ENCODE measurements around the gene NEDD1. TPM values are rescaled to one million over a fixed set of nuclear protein-coding genes. Genes with fewer than 3 reads are reported as not detected.

Gene NEDD1
- total RNA-seq, 1 experiment from 2014 or later: 17.2 TPM

GRCh38 chr12:96919510-96920210, 12.6 kb downstream of the NEDD1 start:
- H2BK12ac ChIP-seq (ENCODE audit: insufficient read length, low read depth, low read length): no peak overlapping the region
- no peak overlapping the region for H3T11ph ChIP-seq (ENCODE audit: low read length)
- H3K79me1 ChIP-seq (ENCODE audit: insufficient read depth, low read depth, low read length, poor library complexity, severe bottlenecking): no peaks in the 10 kb centered on the region
- no peak overlapping the region for H3K9ac ChIP-seq (ENCODE audit: extremely low read depth, insufficient read length, low read length)
- H4K8ac ChIP-seq (replicated peaks; ENCODE audit: insufficient read length, low read depth, low read length): no peak overlapping the region
- H3K36me3 Mint-ChIP-seq (ENCODE audit: insufficient read depth in 1 of 3, low read depth in 3 of 3): peaks cover 13 to 29% (median 14%) of the 10 kb centered on the region in 3 experiments
- no peak overlapping the region for H2BK15ac ChIP-seq (ENCODE audit: low read depth, low read length)
- H3K9me3 ChIP-seq (ENCODE audit: control insufficient read depth, low read depth, low read length): no peaks in the 10 kb centered on the region
- no peak for DNase-seq
- H2BK5ac ChIP-seq (ENCODE audit: insufficient read length, low read length): no peak overlapping the region
- H4K20me1 ChIP-seq (ENCODE audit: control insufficient read depth, insufficient read depth, insufficient read length): no peaks in the 10 kb centered on the region
- H4K5ac ChIP-seq (ENCODE audit: insufficient read length, low read depth, low read length): no peak overlapping the region
- H3K14ac ChIP-seq (ENCODE audit: insufficient read depth, low read length): no peak overlapping the region
- no peaks in the 10 kb centered on the region for H3K4me1 ChIP-seq (ENCODE audit: insufficient read depth, low read length)
- peaks cover 10 to 12% of the 10 kb centered on the region in 2 experiments for H3K4me1 Mint-ChIP-seq
- H3K27ac Mint-ChIP-seq: peak overlapping the region in 2 of 3 experiments; percentile 20 to 53; a peak in 5 of 7 replicates
- no peak overlapping the region for H3K4me2 ChIP-seq (ENCODE audit: insufficient read depth, insufficient read length, low read length)
- H2BK120ac ChIP-seq (ENCODE audit: low read depth, low read length, poor library complexity, severe bottlenecking): no peak overlapping the region
- no peak overlapping the region for H3K18ac ChIP-seq (ENCODE audit: insufficient read length, low read depth, low read length)
- no peak overlapping the region for H3K4me3 Mint-ChIP-seq
- H2AK5ac ChIP-seq (ENCODE audit: insufficient read length, low read length): no peak overlapping the region
- no CpG with 5 or more reads among the region's 2 CpGs for WGBS (ENCODE audit: extremely low coverage, insufficient read length, low lambda C conversion rate)
- no peak for TF ChIP-seq CTCF (conservative IDR thresholded peaks at IDR 0.05)
- no peaks in the 10 kb centered on the region for H3K27me3 ChIP-seq (ENCODE audit: insufficient read depth, low read length)
- H3K23ac ChIP-seq (ENCODE audit: insufficient read length, low read depth, low read length): no peak overlapping the region
- no peaks in the 10 kb centered on the region for H3K27me3 Mint-ChIP-seq (ENCODE audit: low read depth)
- no peak overlapping the region for H3K4ac ChIP-seq (ENCODE audit: low read depth, low read length)
- H2BK20ac ChIP-seq (ENCODE audit: low read depth, low read length, poor library complexity, severe bottlenecking): no peak overlapping the region
- H3K27ac ChIP-seq (ENCODE audit: insufficient read length, low read depth, low read length): no peak overlapping the region
- peaks cover 0 to 3% of the 10 kb centered on the region in 2 experiments; a peak in 1 of 5 replicates for H3K9me3 Mint-ChIP-seq
- no peak overlapping the region for H4K91ac ChIP-seq (ENCODE audit: insufficient read length, low read depth, low read length)
- no peak overlapping the region for H3K56ac ChIP-seq (ENCODE audit: insufficient read length, low read depth, low read length)
- H3K23me2 ChIP-seq (ENCODE audit: insufficient read length, low read depth, low read length, poor library complexity, severe bottlenecking): no peaks in the 10 kb centered on the region
- H3K79me2 ChIP-seq (ENCODE audit: insufficient read depth, low read length): no peaks in the 10 kb centered on the region
- no peak overlapping the region for H2AFZ ChIP-seq (ENCODE audit: low read length)

Data from H9 (cell line).